HUES48 (cell line): Measurements from ENCODE around the gene CFL1.

Experiments used
- H3K27ac ChIP-seq: one replicate; pipeline ENCODE4 v1.7.0; 2013; ENCODE audit warnings: low read depth, low read length, inconsistent platforms
- H3K27me3 ChIP-seq: 2 replicates; pipeline ENCODE4 v1.6.1; 2013; ENCODE audit warnings: mild to moderate bottlenecking, low read length; ENCODE audit not compliant: control insufficient read depth, insufficient read depth
- H3K36me3 ChIP-seq: 2 replicates; pipeline ENCODE4 v1.6.1; 2013; ENCODE audit warnings: low read length; ENCODE audit not compliant: control insufficient read depth, insufficient read depth
- H3K4me1 ChIP-seq: 2 replicates; pipeline ENCODE4 v1.6.1; 2013; ENCODE audit warnings: mild to moderate bottlenecking, low read length; ENCODE audit not compliant: control insufficient read depth, insufficient read depth
- H3K4me3 ChIP-seq: 2 replicates; pipeline ENCODE4 v1.5.1; 2013; ENCODE audit warnings: mild to moderate bottlenecking, low read depth, low read length
- H3K9ac ChIP-seq: 2 replicates; pipeline ENCODE4 v1.6.1; 2013; ENCODE audit warnings: mild to moderate bottlenecking, low read depth, low read length, moderate library complexity
- H3K9me3 ChIP-seq: 2 replicates; pipeline ENCODE4 v1.6.1; 2013; ENCODE audit warnings: low read length; ENCODE audit not compliant: control insufficient read depth, insufficient read depth

CFL1 gene

DNA sequence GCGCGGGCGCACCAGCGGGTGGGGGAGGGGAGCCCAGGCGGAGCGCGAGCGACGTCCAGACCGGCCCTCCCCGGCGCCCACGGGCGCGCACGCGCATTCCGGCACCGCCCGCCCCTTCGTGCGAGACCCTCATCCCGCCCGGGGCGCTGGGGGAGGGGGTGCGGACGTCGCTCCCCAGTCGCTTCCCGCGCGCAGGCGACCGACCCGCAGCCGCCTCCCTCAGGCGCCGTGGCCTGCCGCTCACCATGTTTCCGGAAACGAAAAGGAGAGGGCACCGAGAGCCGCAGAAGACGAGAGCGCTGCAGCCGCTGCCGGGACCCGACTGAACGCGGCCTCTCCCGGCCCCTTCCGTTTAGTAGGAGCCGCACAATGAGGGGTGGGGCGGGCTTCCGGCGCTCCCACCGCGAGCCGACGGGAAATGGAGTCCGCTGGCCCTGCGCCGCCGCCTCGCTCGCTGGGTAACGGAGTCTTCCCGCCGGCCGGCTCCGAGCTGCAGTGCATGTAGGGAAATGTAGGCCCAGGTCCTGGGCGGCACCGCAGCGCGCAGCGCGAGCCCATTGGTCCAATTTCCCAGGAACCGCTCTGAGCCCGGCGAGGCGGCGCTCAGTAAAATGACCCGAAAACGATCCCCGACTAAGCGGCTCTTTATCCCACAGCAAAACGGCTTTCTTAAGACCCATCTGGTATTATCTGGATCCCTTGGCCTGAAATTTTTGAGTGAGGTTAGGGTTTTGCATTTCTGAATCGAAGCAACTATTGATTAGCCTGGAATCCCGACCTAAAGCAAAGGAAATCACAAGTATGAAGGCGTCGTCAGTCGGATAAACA lies at the start of gene CFL1:
TSS of gene CFL1 (minus strand) at position 328 of the 828 bp plus-strand sequence. CDS start at position 247, 81 bp downstream.
- Histone ChIP-seq H3K36me3 (peaks cover 45% of the 10 kb centered on the region), H3K27ac (peak within 1 kb of the TSS; percentile 97), H3K9ac (peak within 1 kb of the TSS; percentile 95), H3K4me1 (peaks cover 6% of the 10 kb centered on the region), H3K27me3 (no peaks in the 10 kb centered on the region), H3K4me3 (peak within 1 kb of the TSS; percentile 95), H3K9me3 (no peaks in the 10 kb centered on the region)

DNA sequence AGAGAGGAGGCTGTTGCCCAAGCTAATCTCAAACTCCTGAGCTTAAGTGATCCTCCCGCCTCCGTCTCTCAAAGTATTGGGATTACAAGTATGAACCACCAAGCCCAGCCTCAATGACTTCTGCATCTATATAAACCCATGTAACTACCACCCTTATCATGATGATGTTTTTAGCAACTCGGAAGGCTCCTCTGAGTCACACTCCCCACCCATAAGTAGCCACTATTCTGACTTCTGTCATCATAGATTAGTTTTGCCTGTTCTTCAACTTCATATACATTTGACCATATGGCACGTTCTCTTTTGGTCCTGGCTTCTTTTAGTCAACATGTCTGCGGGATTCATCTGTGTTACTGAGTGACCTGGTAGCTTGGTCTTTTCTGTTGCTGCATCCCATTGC lies 48.6 kb upstream of the CFL1 start:
- Histone ChIP-seq H3K4me1 (peaks cover 9% of the 10 kb centered on the region; the same call in 1 of the 2 replicates), H3K4me3 (no peak overlapping the region), H3K9ac (no peak overlapping the region), H3K27me3 (peaks cover 40% of the 10 kb centered on the region), H3K36me3 (no peaks in the 10 kb centered on the region), H3K9me3 (no peaks in the 10 kb centered on the region), H3K27ac (no peak overlapping the region)

DNA sequence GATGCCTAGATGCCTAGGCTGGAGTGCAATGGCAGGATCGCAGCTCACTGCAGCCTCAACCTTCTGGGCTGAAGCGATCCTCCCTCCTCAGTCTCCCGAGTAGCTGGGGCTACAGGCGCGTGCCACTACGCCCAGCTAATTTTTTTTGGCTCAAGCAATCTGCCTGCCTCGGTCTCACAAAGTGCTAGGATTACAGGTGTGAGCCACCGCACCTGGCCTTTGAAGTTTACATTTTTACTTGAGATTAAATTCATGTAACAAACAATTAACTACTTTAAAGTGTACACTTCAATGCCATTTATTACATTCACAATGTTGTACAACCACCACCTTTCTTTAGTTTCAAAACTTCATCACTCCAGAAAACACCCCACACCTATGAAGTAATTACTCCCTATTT lies 45.7 kb upstream of the CFL1 start:
- Histone ChIP-seq H3K4me3 (no peak overlapping the region), H3K27ac (peak overlapping the region; percentile 25)

DNA sequence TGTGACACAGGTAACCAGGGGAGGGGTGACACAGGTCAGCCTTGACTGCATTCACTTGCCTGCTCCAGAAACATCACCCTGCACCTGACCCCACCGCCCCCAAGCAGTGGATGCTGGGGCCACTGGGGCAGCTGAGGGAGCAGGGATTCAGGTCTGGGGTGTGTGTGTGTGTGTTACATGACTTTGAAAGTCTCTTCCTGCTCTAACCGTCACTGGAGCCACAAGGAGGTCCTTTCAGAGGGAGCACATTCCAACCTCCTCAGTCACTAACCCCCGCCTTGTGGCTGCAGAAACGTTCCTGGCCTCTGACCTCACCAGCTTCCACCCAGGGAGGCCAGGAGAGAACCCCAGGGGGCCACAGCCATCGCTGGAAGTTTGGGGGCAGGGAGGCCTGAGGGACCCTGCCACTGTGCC lies 45.1 kb upstream of the CFL1 start:
- H3K4me3 ChIP-seq: no peak overlapping the region
- H3K4me1 ChIP-seq: peaks cover 9% of the 10 kb centered on the region
- peaks cover 64% of the 10 kb centered on the region for H3K27me3 ChIP-seq
- no peaks in the 10 kb centered on the region for H3K36me3 ChIP-seq
- peak overlapping the region; percentile 25 for H3K27ac ChIP-seq
- H3K9me3 ChIP-seq: no peaks in the 10 kb centered on the region
- H3K9ac ChIP-seq: no peak overlapping the region

More for the DNA sequence above, 45.7 kb upstream of the CFL1 start:
- Histone ChIP-seq H3K36me3 (no peaks in the 10 kb centered on the region), H3K9ac (no peak overlapping the region), H3K4me1 (peaks cover 9% of the 10 kb centered on the region), H3K9me3 (no peaks in the 10 kb centered on the region), H3K27me3 (peaks cover 59% of the 10 kb centered on the region)

DNA sequence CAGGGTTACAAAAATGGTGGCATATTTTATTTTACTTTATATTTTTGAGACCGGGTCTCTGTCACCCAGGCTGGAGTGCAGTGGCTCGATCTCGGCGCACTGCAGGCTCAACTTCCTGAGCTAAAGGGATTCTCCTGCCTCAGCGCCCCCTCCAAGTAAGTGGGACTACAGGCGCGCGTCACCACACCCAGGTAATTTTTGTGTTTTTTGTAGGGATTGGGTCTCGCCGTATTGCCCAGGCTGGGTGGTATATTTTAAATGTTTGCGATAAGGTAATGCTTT lies 42.9 kb upstream of the CFL1 start:
- no peaks in the 10 kb centered on the region for H3K36me3 ChIP-seq
- H3K27me3 ChIP-seq: peaks cover 55% of the 10 kb centered on the region
- peaks cover 9% of the 10 kb centered on the region for H3K4me1 ChIP-seq
- no peaks in the 10 kb centered on the region for H3K9me3 ChIP-seq
- peak overlapping the region; percentile 32; the same call in 1 of the 2 replicates for H3K4me3 ChIP-seq
- peak overlapping the region; percentile 45 for H3K27ac ChIP-seq
- no peak overlapping the region for H3K9ac ChIP-seq

DNA sequence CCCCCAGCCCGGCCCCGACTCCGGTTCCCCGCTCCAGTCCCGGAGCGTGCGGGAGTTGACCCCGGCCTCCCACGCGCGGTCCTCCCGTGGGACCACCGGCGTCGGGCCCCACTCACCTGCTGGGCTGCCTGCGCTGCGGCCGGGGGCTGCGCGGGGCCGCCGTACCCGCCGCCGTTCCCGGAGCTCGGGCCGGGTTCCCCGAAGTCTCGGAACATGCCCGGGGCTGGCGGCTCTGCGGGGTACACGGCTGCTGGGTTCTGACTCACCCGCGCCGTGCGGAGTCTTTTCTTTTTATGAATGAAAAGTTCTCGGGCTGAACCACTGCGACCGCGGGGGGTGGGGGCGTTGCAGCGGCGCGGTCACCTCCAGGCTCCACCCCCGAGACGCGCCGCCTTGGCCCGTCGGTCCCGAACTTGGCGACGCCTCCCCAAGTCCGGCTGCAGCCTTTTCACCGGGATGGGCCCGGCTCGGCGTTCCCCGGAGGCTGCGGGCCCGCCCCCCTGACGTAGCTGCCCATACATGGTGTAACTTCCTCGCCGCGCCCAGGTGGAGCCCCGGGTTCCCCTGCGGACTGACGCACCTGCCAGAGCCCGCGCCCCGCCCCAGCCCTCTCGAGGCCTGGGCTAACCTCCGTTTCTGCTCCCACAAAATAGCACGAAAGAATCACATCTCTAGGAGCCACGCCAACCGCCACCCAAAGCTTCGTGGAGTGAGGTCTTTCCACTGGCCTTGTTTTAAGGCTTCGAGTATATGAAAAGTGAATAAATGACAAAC lies 42.3 kb upstream of the CFL1 start, which contains the start of gene FOSL1:
TSS of gene FOSL1 (minus strand) at position 264 of the 774 bp plus-strand sequence. CDS start at position 215, 49 bp downstream.
- peaks cover 9% of the 10 kb centered on the region for H3K4me1 ChIP-seq
- H3K9ac ChIP-seq: peak within 1 kb of the TSS; percentile 69
- H3K27ac ChIP-seq: peak within 1 kb of the TSS; percentile 87
- H3K4me3 ChIP-seq: peak within 1 kb of the TSS; percentile 64
- no peaks in the 10 kb centered on the region for H3K9me3 ChIP-seq
- no peaks in the 10 kb centered on the region for H3K36me3 ChIP-seq
- H3K27me3 ChIP-seq: peaks cover 55% of the 10 kb centered on the region

DNA sequence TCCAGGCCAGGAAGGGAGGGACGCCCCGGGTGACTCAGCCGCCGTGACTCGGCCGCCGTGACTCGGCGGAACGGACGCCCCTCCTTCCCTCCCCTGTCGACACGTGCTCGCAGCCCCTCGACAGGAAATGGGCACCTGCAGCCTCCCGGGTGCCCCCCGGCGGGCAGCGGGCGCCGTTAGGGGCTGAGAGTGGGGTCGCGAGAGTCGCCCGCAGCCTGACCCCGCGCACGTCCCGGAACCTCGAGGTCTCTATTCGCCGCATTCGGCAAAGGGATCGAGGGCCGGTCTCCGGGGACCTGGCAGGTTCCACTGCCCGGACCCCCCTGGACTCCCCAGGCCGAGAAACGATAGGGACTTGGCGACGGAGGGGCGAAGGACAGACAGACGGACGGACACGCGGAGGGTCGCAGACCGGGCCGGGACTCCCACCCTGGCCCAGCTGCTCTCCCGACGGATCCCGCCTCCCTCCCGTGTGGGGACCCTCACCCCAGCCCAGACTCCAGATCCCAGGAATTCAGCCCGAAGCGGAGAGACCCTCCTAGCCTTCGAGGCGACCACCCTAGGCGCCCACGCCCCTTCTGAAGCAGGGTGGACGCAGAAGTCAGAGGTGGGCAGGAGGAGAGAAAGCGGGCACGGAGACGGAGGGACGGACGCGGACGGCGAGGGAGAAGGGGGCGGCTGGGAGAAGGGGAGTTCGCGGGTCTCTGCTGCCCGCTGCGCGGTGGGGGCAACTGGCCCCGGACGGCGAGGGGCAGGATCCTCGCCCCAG lies 41.6 kb upstream of the CFL1 start:
- H3K27ac ChIP-seq: peak overlapping the region; percentile 87
- peaks cover 55% of the 10 kb centered on the region for H3K27me3 ChIP-seq
- no peaks in the 10 kb centered on the region for H3K36me3 ChIP-seq
- no peaks in the 10 kb centered on the region for H3K9me3 ChIP-seq
- H3K4me1 ChIP-seq: peaks cover 9% of the 10 kb centered on the region
- peak overlapping the region; percentile 69 for H3K9ac ChIP-seq
- H3K4me3 ChIP-seq: peak overlapping the region; percentile 64

DNA sequence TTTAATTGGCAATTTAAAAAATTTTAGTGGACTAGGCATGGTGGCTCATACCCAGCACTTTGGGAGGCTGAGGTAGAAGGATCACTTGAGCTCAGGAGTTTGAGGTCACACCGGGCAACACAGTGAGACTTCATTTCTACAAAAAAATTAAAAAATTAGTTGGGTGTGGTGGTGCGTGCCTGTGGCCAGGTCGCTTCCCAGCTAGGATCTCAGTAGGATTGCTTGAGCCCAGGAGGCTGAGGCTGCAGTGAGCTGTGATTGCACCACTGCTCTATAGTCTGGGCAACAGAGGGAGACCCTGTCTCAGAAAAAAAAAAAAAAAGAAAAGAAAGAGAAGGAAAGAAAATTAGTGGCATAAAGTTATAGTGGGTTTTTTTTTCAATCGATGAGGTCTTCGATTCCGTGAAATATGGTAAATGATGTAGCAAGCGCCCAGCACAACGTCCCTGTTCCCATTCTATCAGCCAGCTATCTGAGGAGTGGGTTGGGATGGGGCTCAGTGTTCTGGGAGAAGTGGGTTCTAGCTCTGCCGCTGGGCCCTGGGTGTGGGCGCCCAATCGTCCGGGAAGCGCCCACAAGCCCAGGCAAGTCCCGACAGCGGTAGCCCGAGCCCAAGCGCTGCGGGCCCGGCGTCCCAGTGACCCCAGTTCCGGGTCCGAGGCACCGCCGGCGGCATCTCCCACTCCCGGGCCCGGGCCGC lies 40.8 kb upstream of the CFL1 start:
- H3K27me3 ChIP-seq: peaks cover 52% of the 10 kb centered on the region
- H3K36me3 ChIP-seq: no peaks in the 10 kb centered on the region
- H3K9ac ChIP-seq: peak overlapping the region; percentile 69; the same call in 1 of the 2 replicates
- peaks cover 9% of the 10 kb centered on the region for H3K4me1 ChIP-seq
- H3K27ac ChIP-seq: no peak overlapping the region
- peak overlapping the region; percentile 64 for H3K4me3 ChIP-seq
- no peaks in the 10 kb centered on the region for H3K9me3 ChIP-seq

DNA sequence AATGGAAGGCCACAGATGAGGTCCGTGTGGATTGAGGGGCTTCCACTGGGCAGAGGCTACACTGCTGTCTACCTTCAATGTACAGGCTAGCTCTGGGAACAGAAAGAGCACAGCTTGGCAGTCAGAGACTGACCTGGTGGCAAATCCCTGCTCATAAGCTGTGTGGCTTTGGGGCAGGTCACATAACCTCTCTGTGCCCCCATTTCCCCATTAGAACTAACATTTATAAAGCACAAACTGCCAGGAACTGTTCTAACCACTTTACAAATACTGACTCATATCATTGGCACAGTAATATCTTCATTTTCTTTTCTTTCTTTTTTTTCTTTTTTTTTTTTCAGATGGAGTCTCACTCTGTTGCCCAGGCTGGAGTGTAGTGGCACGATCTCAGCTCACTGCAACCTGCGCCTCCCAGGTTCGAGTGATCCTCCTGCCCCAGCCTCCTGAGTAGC lies 39.1 kb upstream of the CFL1 start:
- peaks cover 35% of the 10 kb centered on the region for H3K27me3 ChIP-seq
- peaks cover 7% of the 10 kb centered on the region; the same call in 1 of the 2 replicates for H3K4me1 ChIP-seq
- H3K36me3 ChIP-seq: no peaks in the 10 kb centered on the region
- no peak overlapping the region for H3K27ac ChIP-seq
- H3K9me3 ChIP-seq: no peaks in the 10 kb centered on the region
- no peak overlapping the region for H3K4me3 ChIP-seq
- no peak overlapping the region for H3K9ac ChIP-seq
